SK-N-SH (cell line): ENCODE measurements around the gene CERS6. TPM values are rescaled to one million over a fixed set of nuclear protein-coding genes. Genes with fewer than 3 reads are reported as not detected.
A peak's percentile ranks its signal among the peaks of the same experiment; 100 is the strongest.

Experiments used
- CTCF ChIA-PET: fragments of 300-600, 350-600 bp; formaldehyde crosslinking; extraction: SDS; loops from one replicate; lab custom pipeline; 2021; lab: Yijun Ruan, JAX
- POLR2A ChIA-PET: fragments of 350-600 bp; sonication (Branson Sonifier 250); formaldehyde crosslinking; extraction: SDS; loops from one replicate; lab custom pipeline; 2020; ENCODE audit warnings: antibody characterized with exemption, inconsistent platforms; lab: Yijun Ruan, JAX
- DNase-seq: peaks from one replicate; pipeline ENCODE4 v3.0.0; 2012
- H2AFZ ChIP-seq: fragments of 200-600 bp; sonication (generic); 2 replicates; pipeline ENCODE4 v1.8.1; 2016; ENCODE audit warnings: antibody characterized with exemption, mild to moderate bottlenecking, low read depth
- H3F3A ChIP-seq: fragments of 200-600 bp; sonication (generic); replicated peaks from 2 replicates; pipeline ENCODE3; 2016; ENCODE audit warnings: antibody characterized with exemption, mild to moderate bottlenecking; ENCODE audit not compliant: insufficient read depth
- H3K27ac ChIP-seq, 2 experiments: fragments of 200-500 bp in 1 of 2; fragments of 200-600 bp in 1 of 2; sonication (Bioruptor generic) in 1 of 2; sonication (generic), shearing (Covaris generic) in 1 of 2; 2 replicates each; pipeline versions ENCODE4 v1.5.1 to v1.6.1; 2014 to 2016; ENCODE audit warnings: low read depth in 2 of 2, inconsistent platforms in 1 of 2, low read length in 1 of 2, mild to moderate bottlenecking in 1 of 2, mixed read lengths in 1 of 2
- H3K27me3 ChIP-seq: fragments of 200-600 bp; sonication (generic), shearing (Covaris generic); 2 replicates; pipeline ENCODE4 v1.6.1; 2016; ENCODE audit warnings: mixed run types; ENCODE audit not compliant: insufficient read depth
- H3K36me3 ChIP-seq, 2 experiments: fragments of 200-500 bp in 1 of 2; fragments of 200-600 bp in 1 of 2; sonication (Bioruptor generic) in 1 of 2; sonication (generic) in 1 of 2; replicated peaks in 1 of 2; 2 replicates each; pipeline versions ENCODE3 to v1.5.1; 2014 to 2016; ENCODE audit warnings: low read length in 1 of 2, mild to moderate bottlenecking in 1 of 2; ENCODE audit not compliant: insufficient read depth in 2 of 2, control insufficient read depth in 1 of 2
- H3K4me1 ChIP-seq, 2 experiments: fragments of 200-500 bp in 1 of 2; fragments of 200-600 bp in 1 of 2; sonication (Bioruptor generic) in 1 of 2; sonication (generic), shearing (Covaris generic) in 1 of 2; 2 replicates each; pipeline versions ENCODE4 v1.5.1 to v1.6.1; 2014 to 2016; ENCODE audit warnings: low read depth in 1 of 2, low read length in 1 of 2, mixed run types in 1 of 2; ENCODE audit not compliant: insufficient read depth in 2 of 2, control insufficient read depth in 1 of 2
- H3K4me2 ChIP-seq: fragments of 200-600 bp; sonication (generic), shearing (Covaris generic); 2 replicates; pipeline ENCODE4 v1.6.1; 2017; ENCODE audit warnings: mixed run types
- H3K4me3 ChIP-seq, 2 experiments: fragments of 200-500 bp in 1 of 2; fragments of 200-600 bp in 1 of 2; sonication (Bioruptor generic) in 1 of 2; sonication (generic), shearing (Covaris generic) in 1 of 2; 2 replicates each; pipeline versions ENCODE4 v1.5.1 to v1.8.1; 2014 to 2016; ENCODE audit warnings: low read depth in 2 of 2, inconsistent platforms in 1 of 2, low read length in 1 of 2, mild to moderate bottlenecking in 1 of 2, mixed read lengths in 1 of 2, moderate library complexity in 1 of 2
- H3K79me2 ChIP-seq: fragments of 200-600 bp; sonication (generic); 2 replicates; pipeline ENCODE4 v1.8.1; 2017; ENCODE audit warnings: mild to moderate bottlenecking; ENCODE audit not compliant: insufficient read depth
- H3K9ac ChIP-seq: fragments of 200-600 bp; sonication (generic); 2 replicates; pipeline ENCODE4 v1.6.1; 2017; ENCODE audit warnings: mixed run types
- H3K9me2 ChIP-seq: fragments of 200-600 bp; sonication (generic); 2 replicates; pipeline ENCODE4 v1.6.1; 2017; ENCODE audit warnings: mixed run types
- H3K9me3 ChIP-seq: fragments of 200-600 bp; sonication (generic); 2 replicates; pipeline ENCODE4 v1.6.1; 2017; ENCODE audit warnings: mixed run types, mild to moderate bottlenecking, moderate library complexity
- H4K20me1 ChIP-seq: fragments of 200-600 bp; sonication (generic); 2 replicates; pipeline ENCODE4 v1.6.1; 2017; ENCODE audit warnings: mild to moderate bottlenecking, mixed run types; ENCODE audit not compliant: insufficient read depth
- CTCF ChIP-seq: fragments of 200-600 bp; sonication (generic); IDR thresholded peaks from 2 replicates; pipeline ENCODE4 v1.6.1; 2017; ENCODE audit warnings: antibody characterized with exemption, mild to moderate bottlenecking, moderate library complexity
- ELF1 ChIP-seq: IDR thresholded peaks from 2 replicates; pipeline ENCODE4 v1.4.0; 2012
- FOSL2 ChIP-seq: IDR thresholded peaks from 2 replicates; pipeline ENCODE4 v1.4.0; 2012; ENCODE audit warnings: low read depth, mild to moderate bottlenecking, moderate library complexity, borderline replicate concordance
- FOXJ3 ChIP-seq: sonication (generic); formaldehyde crosslinking; IDR thresholded peaks from 2 replicates; pipeline ENCODE4 v1.5.1; 2020; ENCODE audit warnings: mild to moderate bottlenecking, missing genetic modification reagents
- FOXM1 ChIP-seq: IDR thresholded peaks from 2 replicates; pipeline ENCODE4 v1.4.0; 2012; ENCODE audit warnings: low read depth, mild to moderate bottlenecking
- GATA2 ChIP-seq: sonication (generic); formaldehyde crosslinking; IDR thresholded peaks from 2 replicates; pipeline ENCODE4 v1.5.0; 2020; ENCODE audit warnings: mild to moderate bottlenecking, missing genetic modification reagents
- JUND ChIP-seq: IDR thresholded peaks from 2 replicates; pipeline ENCODE4 v1.4.0; 2012
- MAX ChIP-seq: IDR thresholded peaks from 2 replicates; pipeline ENCODE4 v1.4.0; 2012; ENCODE audit warnings: low read depth
- MEF2A ChIP-seq: IDR thresholded peaks from 2 replicates; pipeline ENCODE4 v1.4.0; 2012; ENCODE audit warnings: low read depth, borderline replicate concordance
- NRF1 ChIP-seq: IDR thresholded peaks from 2 replicates; pipeline ENCODE4 v1.6.1; 2012; ENCODE audit warnings: low read depth, mild to moderate bottlenecking, low read length
- POLR2AphosphoS5 ChIP-seq: IDR thresholded peaks from 2 replicates; pipeline ENCODE4 v1.6.1; 2012; ENCODE audit warnings: low read depth, low read length
- RAD21 ChIP-seq: IDR thresholded peaks from 2 replicates; pipeline ENCODE4 v1.6.1; 2012; ENCODE audit warnings: mild to moderate bottlenecking, low read length
- REST ChIP-seq: IDR thresholded peaks from 2 replicates; pipeline ENCODE4 v1.6.1; 2012; ENCODE audit warnings: mild to moderate bottlenecking, low read depth, low read length, moderate library complexity
- RXRA ChIP-seq: IDR thresholded peaks from 2 replicates; pipeline ENCODE4 v1.4.0; 2012; ENCODE audit warnings: low read depth, mild to moderate bottlenecking, borderline replicate concordance
- SMC3 ChIP-seq: IDR thresholded peaks from 2 replicates; pipeline ENCODE4 v1.6.1; 2012; ENCODE audit warnings: low read depth, low read length, improper control_type of control experiment
- USF1 ChIP-seq: IDR thresholded peaks from 2 replicates; pipeline ENCODE4 v1.4.0; 2012; ENCODE audit warnings: low read depth, borderline replicate concordance
- USF2 ChIP-seq: fragments of 150-350 bp; IDR thresholded peaks from 2 replicates; pipeline ENCODE4 v1.6.1; 2017; ENCODE audit warnings: antibody characterized with exemption, low read length, low read depth, borderline replicate concordance
- polyA plus RNA-seq, 3 experiments: library from polyadenylated mRNA; depleted of rRNA; stranded (reverse); fragments of >200 nt; gene quantifications; 2 replicates each; pipeline ENCODE4 v1.2.3, GENCODE V29; 2012

Gene CERS6
- polyA plus RNA-seq, 1 of the 3 experiments (the other 2 are of a cell fraction) = 1.8 TPM

- no peak for TF ChIP-seq USF2
- no peak for TF ChIP-seq FOXJ3 (CRISPR knock-in tag)
- no peak for TF ChIP-seq MEF2A
- no peak for TF ChIP-seq NRF1
- TF ChIP-seq FOSL2 = no peak
- no peak for TF ChIP-seq USF1
- TF ChIP-seq GATA2 (CRISPR knock-in tag) = peak; percentile 95
- TF ChIP-seq SMC3 = no peak
- TF ChIP-seq FOXM1 = no peak
Observed at GRCh38 chr2:168434146-168434545, 21.9 kb upstream of the CERS6 start (continued).

- no peaks in the 10 kb centered on the region for H3K79me2 ChIP-seq
- no peaks in the 10 kb centered on the region for H3K9me2 ChIP-seq
- H3K27ac ChIP-seq = no peak overlapping the region
- H3K4me1 ChIP-seq = peaks cover 0 to 51% of the 10 kb centered on the region in 2 experiments; a peak in 2 of 4 replicates
- no peak overlapping the region for H3K4me2 ChIP-seq
- ChIA-PET CTCF (interaction anchor here (0.5 to 5.1 kb wide), 3 partner anchors 19 to 184 kb away, joined by 3 to 17 read pairs (median 3); partner anchors contain the start of gene CERS6), POLR2A (no interaction called here)
- no peak for TF ChIP-seq CTCF
- TF ChIP-seq POLR2AphosphoS5 = no peak
- no peak for TF ChIP-seq USF1
- no peak for TF ChIP-seq MAX
- TF ChIP-seq FOXM1 = no peak
- TF ChIP-seq USF2 = no peak
- TF ChIP-seq RAD21 = no peak
- TF ChIP-seq ELF1 = no peak
- no peak for TF ChIP-seq FOSL2
- TF ChIP-seq REST = no peak
- no peak for TF ChIP-seq JUND
- TF ChIP-seq RXRA = no peak
- TF ChIP-seq NRF1 = no peak
- H4K20me1 ChIP-seq = no peaks in the 10 kb centered on the region
- H3F3A ChIP-seq = no peaks in the 10 kb centered on the region
- no peak overlapping the region for H2AFZ ChIP-seq
- H3K27me3 ChIP-seq = no peaks in the 10 kb centered on the region
- no peak overlapping the region for H3K4me3 ChIP-seq
- no peak overlapping the region for H3K9ac ChIP-seq
- H3K36me3 ChIP-seq = no peaks in the 10 kb centered on the region
- H3K9me3 ChIP-seq = no peaks in the 10 kb centered on the region
- no peak for DNase-seq
Observed at GRCh38 chr2:168436840-168437239, 19.2 kb upstream of the CERS6 start.
